Effector memory CD8-positive, alpha-beta T cell (primary cell): ENCODE results near the gene PARD3B.

Source experiments
- ATAC-seq: fragments of 150-1000 bp; cut with Tn5 transposase; replicated peaks from 2 replicates; pipeline ENCODE4 v1.10.0; 2021; ENCODE audit warnings: mild to moderate bottlenecking, moderate library complexity
- DNase-seq, 3 experiments: peaks; one replicate each; pipeline ENCODE4 v3.0.0; 2021
- H3K27ac Mint-ChIP-seq, 2 donors: one replicate each; pipeline ENCODE4 v1.8.0; 2022; ENCODE audit warnings: mild to moderate bottlenecking in 2 of 2, mixed read lengths in 2 of 2, moderate library complexity in 2 of 2
- H3K27me3 Mint-ChIP-seq, 2 donors: one replicate each; pipeline ENCODE4 v1.8.0; 2022; ENCODE audit warnings: mixed read lengths in 2 of 2
- H3K36me3 Mint-ChIP-seq: one replicate; pipeline ENCODE4 v1.8.0; 2022; ENCODE audit warnings: mild to moderate bottlenecking, moderate library complexity, mixed read lengths; ENCODE audit not compliant: insufficient read depth
- H3K4me1 Mint-ChIP-seq, 2 donors: one replicate each; pipeline ENCODE4 v1.8.0; 2022; ENCODE audit warnings: low read depth in 2 of 2, mixed read lengths in 2 of 2
- H3K4me3 Mint-ChIP-seq, 2 donors: one replicate each; pipeline ENCODE4 v1.8.0; 2022; ENCODE audit warnings: mild to moderate bottlenecking in 2 of 2, mixed read lengths in 2 of 2, moderate library complexity in 2 of 2
- H3K9me3 Mint-ChIP-seq, 2 donors: one replicate each; pipeline ENCODE4 v1.8.0; 2022; ENCODE audit warnings: mixed read lengths in 2 of 2

PARD3B gene

DNA sequence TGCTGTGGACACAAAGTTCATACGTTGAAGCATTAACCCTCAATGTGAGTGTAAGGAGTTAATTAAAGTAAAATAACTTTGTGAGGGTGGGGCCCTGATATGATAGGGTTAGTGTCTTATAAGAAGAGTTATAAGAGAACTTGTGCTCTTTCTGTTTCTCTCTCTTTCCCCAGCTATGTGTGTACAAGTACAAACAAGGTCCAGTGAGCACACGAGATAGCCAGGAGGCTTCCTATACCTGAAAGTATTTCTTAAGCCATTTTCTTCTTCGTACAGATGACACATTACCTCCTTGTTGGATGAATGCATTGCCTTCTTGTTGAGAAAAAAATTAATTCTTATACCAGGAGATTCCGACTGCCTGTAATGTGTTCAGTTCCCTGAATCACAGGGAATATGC, 301.2 kb downstream of the PARD3B start:
- Mint-ChIP-seq H3K36me3 (no peaks in the 10 kb centered on the region), H3K4me1 (peaks cover 0 to 4% of the 10 kb centered on the region in 2 donors), H3K4me3 (no peak overlapping the region), H3K27me3 (no peaks in the 10 kb centered on the region), H3K9me3 (no peaks in the 10 kb centered on the region), H3K27ac (no peak overlapping the region)
- DNase-seq (no peak), ATAC-seq (no peak)

DNA sequence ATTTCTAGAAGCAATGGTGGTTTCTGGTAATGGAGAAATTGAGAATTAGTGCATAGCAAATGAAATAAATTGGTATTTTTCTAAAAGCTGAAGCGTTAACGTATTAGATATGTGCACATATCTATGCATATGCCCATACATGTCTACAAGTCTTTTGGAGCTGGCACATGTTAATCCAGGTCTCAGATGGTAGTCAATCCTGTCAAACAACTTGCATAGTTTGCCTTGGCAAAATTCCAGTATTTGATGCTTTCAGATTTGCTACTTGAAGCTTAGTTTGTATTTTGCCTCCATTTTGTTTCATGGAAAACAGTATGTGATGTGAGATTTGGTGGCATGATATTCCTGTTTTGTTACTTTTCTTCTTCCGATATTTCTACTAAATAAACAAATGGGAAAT, 304.6 kb downstream of the PARD3B start:
- ATAC-seq, result no peak
- Mint-ChIP-seq H3K27me3 (no peaks in the 10 kb centered on the region), H3K27ac (no peak overlapping the region), H3K4me3 (no peak overlapping the region), H3K4me1 (no peaks in the 10 kb centered on the region), H3K36me3 (no peaks in the 10 kb centered on the region), H3K9me3 (no peaks in the 10 kb centered on the region)
- no peak for DNase-seq

DNA sequence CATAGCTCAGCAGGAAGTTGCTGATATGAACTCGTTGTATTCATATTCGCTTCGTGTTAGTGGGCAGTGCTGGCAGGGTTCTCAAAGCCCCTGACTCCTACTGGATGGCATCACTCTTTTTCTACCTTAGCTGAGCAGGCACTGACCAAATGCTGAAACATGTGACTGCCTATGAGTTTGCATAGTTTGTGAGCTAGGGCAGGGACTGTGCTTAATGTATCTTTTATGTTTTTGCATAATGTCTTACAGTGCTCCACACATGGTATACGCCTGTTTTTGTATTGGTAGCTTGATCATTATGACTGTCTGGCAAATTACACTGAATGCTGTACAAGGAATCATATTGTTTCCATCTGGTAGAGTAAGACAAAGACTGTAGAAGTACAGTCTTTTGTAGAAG, 305.3 kb downstream of the PARD3B start:
- Mint-ChIP-seq H3K27ac (no peak overlapping the region), H3K27me3 (no peaks in the 10 kb centered on the region), H3K4me3 (no peak overlapping the region), H3K9me3 (no peaks in the 10 kb centered on the region), H3K36me3 (no peaks in the 10 kb centered on the region), H3K4me1 (no peaks in the 10 kb centered on the region)
- ATAC-seq (no peak), DNase-seq (no peak)

DNA sequence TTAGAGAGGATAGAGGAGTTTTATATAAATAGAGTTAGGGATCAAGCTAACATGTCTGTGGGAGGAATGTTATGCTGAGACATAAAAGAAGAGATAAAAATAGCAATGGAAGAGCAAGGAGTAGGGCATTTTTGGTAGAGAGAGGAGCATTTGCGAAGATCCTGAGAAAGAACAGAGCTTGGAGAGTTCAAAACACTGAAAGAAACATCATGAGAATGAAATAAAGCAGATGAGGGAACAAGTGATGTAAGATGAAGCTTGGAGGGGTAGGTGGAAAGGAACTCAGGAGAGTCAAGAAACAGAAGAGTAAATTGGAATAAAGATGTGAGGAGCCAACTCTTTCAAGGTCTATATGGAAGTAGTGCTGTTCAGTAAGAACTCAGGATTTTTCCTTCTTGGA, 308.6 kb downstream of the PARD3B start:
- Mint-ChIP-seq H3K27me3 (no peaks in the 10 kb centered on the region), H3K9me3 (no peaks in the 10 kb centered on the region), H3K27ac (no peak overlapping the region), H3K4me3 (no peak overlapping the region), H3K4me1 (no peaks in the 10 kb centered on the region), H3K36me3 (no peaks in the 10 kb centered on the region)
- ATAC-seq, result no peak
- no peak for DNase-seq

DNA sequence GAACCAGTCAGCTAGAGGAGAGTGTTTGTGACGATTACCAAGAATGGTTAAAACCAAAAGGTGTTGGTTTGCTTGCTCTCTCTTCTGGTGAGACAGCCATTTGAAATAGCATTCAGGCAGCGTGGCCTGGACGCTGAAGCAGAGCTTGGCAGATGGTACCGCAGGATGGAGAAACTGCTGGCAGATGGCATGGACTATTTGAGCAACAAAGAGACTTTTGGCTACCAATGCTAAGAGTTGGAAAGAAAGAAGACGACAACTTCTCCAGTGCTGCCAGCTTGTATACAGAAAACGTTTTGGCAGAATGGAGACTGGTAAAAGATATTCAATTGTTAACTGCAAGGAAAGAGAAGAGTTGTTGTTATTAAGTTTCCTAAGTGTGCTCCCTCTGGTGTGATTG, 315.0 kb downstream of the PARD3B start:
- no peaks in the 10 kb centered on the region for H3K27me3 Mint-ChIP-seq
- no peak overlapping the region for H3K27ac Mint-ChIP-seq
- H3K4me1 Mint-ChIP-seq, result no peaks in the 10 kb centered on the region
- no peaks in the 10 kb centered on the region for H3K36me3 Mint-ChIP-seq
- no peaks in the 10 kb centered on the region for H3K9me3 Mint-ChIP-seq
- DNase-seq, result no peak
- H3K4me3 Mint-ChIP-seq, result no peak overlapping the region
- ATAC-seq, result no peak

DNA sequence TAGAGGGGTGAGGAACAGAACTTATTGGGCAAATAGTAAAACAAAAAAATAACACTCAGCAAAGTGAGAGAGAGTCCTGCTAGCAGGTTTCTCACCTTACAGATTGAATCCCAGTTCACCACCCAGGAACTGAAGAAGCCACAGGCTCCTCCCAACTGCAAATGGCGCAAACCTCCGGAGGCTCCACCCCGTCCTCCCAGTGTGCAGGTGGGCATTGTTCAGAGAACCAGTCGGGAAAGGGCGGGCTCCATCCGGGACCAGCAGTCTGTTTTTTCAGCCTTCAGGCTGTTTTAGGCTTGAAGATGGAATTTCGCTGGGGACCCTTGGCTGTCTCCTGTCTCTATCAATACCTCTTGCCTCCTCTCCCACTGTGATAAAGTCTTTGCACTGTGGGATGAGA, 317.5 kb downstream of the PARD3B start:
- no peaks in the 10 kb centered on the region for H3K4me1 Mint-ChIP-seq
- no peak for ATAC-seq
- DNase-seq, result no peak
- H3K9me3 Mint-ChIP-seq, result no peaks in the 10 kb centered on the region
- H3K4me3 Mint-ChIP-seq, result no peak overlapping the region
- H3K27ac Mint-ChIP-seq, result no peak overlapping the region
- no peaks in the 10 kb centered on the region for H3K36me3 Mint-ChIP-seq
- no peaks in the 10 kb centered on the region for H3K27me3 Mint-ChIP-seq

DNA sequence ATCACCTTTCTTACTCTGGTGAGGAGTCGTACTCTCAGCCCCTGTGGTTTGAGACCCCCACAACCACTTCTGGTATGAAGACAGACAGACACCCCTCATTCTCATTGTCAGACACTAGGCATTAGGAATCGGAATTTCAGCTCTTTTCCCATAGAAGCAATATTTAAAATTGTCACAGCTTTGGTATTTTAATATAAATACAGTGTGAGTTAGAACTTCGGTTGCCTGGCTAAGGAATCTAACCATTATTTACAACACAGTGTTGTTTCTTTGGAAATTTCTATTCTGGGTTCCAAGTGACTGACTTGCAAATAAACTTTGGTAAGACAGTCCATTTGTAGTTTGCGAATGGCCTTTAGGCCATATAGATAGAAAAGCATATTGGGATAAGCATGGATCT, 318.1 kb downstream of the PARD3B start:
- no peaks in the 10 kb centered on the region for H3K27me3 Mint-ChIP-seq
- H3K27ac Mint-ChIP-seq, result no peak overlapping the region
- H3K4me1 Mint-ChIP-seq, result no peaks in the 10 kb centered on the region
- H3K4me3 Mint-ChIP-seq, result no peak overlapping the region
- DNase-seq, result no peak
- no peak for ATAC-seq
- no peaks in the 10 kb centered on the region for H3K9me3 Mint-ChIP-seq
- no peaks in the 10 kb centered on the region for H3K36me3 Mint-ChIP-seq

DNA sequence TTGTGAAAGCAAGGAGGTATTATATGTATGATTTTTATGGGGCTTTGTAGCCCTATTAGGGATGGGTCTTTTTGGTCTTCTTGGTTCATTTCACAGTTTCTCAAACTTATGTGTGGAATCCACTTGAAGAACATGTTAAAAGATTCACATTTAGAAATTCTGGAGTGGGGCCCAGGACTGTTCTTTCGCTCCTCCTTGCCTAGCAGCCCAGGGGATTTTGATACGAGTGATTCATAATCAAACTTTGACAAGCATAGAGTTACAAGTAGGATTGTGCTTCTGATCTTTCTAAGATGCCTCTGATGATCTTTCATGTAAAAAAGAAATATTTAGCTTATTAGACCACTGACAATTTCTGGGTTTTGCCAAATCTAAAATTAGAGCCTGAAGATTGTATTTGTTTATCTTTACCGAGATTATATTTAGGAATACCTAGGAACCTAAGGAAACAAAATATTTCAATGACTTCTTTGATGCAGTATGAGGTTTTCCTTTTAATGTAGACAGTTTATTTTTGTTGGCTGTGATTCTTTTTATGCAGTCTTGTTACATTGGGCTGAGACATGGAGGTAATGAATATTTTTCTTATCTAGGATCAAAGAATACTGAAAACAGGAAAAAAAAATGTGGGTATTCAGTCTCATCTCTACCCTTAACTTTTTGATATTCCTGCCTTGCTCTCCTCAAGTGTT, 324.0 kb downstream of the PARD3B start:
- ATAC-seq (no peak), DNase-seq (no peak)
- H3K4me3 Mint-ChIP-seq, result no peak overlapping the region
- no peak overlapping the region for H3K27ac Mint-ChIP-seq
- H3K27me3 Mint-ChIP-seq, result no peaks in the 10 kb centered on the region
- no peaks in the 10 kb centered on the region for H3K9me3 Mint-ChIP-seq
- H3K36me3 Mint-ChIP-seq, result no peaks in the 10 kb centered on the region
- no peaks in the 10 kb centered on the region for H3K4me1 Mint-ChIP-seq

DNA sequence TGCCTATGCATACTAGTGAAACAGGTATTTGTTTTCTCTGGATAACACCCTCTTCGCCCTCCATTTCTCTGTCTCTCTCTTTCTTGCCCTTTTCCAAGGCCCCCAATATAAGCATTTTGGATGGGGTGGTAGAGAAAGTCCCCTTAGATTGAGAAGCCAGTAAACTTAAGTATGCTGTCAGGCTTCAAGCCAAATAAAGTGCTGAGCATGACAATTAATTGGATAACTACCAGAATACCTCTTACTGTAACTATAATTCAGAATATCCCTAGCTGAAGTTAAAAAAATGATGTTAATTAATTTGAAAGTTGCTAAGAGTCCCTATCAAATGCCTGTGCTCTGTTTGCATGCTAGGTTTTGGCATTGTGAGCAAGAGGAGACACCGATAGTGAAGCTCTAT, 324.8 kb downstream of the PARD3B start:
- Mint-ChIP-seq H3K36me3 (no peaks in the 10 kb centered on the region), H3K27me3 (no peaks in the 10 kb centered on the region), H3K4me3 (no peak overlapping the region), H3K9me3 (no peaks in the 10 kb centered on the region), H3K27ac (no peak overlapping the region), H3K4me1 (no peaks in the 10 kb centered on the region)
- ATAC-seq, result no peak
- no peak for DNase-seq

DNA sequence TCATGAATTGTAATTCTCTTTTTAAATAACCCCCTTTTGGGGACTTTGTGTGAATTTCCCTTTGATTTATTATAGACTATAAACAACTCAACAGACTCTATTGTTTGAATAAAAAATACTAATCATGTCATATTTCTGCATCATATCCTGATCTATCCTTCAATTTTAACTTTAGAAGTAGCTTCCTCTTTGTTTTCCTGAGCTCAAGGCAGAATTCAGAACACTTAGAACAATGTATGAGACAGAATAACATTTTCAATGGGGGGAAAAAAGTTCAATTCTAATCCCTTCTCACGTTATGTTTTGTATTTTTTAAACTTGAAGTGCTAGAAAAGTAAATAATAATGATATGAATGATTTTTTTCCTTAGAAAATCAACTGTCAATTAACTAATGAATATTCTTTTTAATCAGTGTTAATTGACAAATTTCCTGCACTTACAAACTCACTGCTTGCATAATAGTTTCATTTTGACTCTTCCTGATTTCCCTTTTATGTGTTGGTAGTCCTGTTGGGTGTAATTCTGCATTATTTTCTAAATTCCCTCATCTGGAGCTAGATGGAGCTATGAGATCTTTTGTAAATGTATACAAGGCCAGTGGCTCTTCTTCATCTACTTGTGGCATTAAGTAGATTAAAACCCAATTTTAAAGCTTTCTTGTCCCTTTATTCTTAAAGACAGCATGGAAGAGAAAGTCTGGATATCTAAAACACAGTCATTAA, 326.1 kb downstream of the PARD3B start:
- H3K4me3 Mint-ChIP-seq, result no peak overlapping the region
- no peaks in the 10 kb centered on the region for H3K27me3 Mint-ChIP-seq
- H3K27ac Mint-ChIP-seq, result no peak overlapping the region
- no peaks in the 10 kb centered on the region for H3K9me3 Mint-ChIP-seq
- no peaks in the 10 kb centered on the region for H3K4me1 Mint-ChIP-seq
- H3K36me3 Mint-ChIP-seq, result no peaks in the 10 kb centered on the region
- ATAC-seq (no peak), DNase-seq (no peak)

DNA sequence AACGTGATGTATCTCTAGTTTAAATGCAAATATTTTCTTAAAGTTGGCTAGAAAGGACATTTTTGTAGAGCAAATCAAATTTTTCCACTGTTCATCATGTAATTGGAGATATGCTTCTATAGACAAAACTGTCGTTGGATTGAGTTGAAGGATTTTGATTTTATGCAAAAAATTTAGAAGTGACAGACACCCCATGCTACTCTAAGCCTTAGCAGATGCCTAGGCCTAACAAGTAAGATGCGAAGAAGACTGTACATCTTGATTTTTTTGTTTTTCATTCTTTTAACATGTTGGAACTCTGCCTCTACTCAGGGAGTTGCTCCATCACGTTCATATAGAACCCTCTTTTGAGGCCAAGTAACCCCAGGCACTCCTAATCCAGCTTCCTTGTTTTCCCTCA, 331.0 kb downstream of the PARD3B start:
- Mint-ChIP-seq H3K36me3 (no peaks in the 10 kb centered on the region), H3K27ac (no peak overlapping the region), H3K27me3 (no peaks in the 10 kb centered on the region), H3K9me3 (no peaks in the 10 kb centered on the region), H3K4me1 (no peaks in the 10 kb centered on the region), H3K4me3 (no peak overlapping the region)
- no peak for DNase-seq
- ATAC-seq, result no peak

DNA sequence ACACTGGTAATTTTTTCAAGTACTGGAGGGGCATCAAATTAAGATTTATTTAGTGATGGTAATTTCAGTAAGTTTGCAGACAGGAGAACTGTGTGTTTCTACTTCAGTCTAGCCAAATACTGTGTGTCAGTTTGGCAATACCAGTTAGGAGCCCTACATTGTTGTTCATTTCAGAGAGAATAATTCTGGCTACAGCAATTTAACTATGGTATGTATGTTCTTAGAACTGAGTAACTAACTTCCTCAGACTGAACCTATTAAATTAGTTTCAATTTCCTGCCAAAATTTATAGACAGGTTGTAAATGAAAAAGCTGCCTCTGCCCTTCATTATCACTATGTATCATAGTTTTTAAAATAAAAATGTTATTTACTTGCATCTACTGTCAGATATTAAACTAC, 332.4 kb downstream of the PARD3B start:
- Mint-ChIP-seq H3K4me3 (no peak overlapping the region), H3K27ac (no peak overlapping the region), H3K27me3 (no peaks in the 10 kb centered on the region), H3K4me1 (no peaks in the 10 kb centered on the region), H3K36me3 (no peaks in the 10 kb centered on the region), H3K9me3 (no peaks in the 10 kb centered on the region)
- no peak for DNase-seq
- ATAC-seq, result no peak

DNA sequence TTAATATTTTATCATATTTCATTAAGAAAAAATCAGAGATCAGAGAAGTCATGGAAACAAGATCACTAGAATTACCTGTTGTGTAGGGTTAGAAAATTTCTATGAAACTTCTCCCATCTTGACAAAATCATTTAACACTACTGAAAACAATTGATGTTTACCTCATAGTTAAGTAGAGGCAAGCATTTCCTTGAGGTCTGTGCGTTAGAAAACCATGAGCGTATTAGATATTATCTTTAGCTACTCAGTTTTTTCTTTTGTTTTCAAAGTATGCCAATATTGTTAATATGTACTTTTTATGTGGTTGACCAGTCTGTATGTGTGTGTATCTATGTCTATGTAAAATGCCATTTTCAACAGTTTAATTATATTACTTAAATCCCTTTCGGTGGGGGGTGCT, 335.7 kb downstream of the PARD3B start:
- Mint-ChIP-seq H3K9me3 (no peaks in the 10 kb centered on the region), H3K4me3 (no peak overlapping the region), H3K36me3 (no peaks in the 10 kb centered on the region), H3K27me3 (no peaks in the 10 kb centered on the region), H3K27ac (peak overlapping the region in 1 of 2 donors; percentile 29), H3K4me1 (no peaks in the 10 kb centered on the region)
- no peak for ATAC-seq
- DNase-seq, result no peak

DNA sequence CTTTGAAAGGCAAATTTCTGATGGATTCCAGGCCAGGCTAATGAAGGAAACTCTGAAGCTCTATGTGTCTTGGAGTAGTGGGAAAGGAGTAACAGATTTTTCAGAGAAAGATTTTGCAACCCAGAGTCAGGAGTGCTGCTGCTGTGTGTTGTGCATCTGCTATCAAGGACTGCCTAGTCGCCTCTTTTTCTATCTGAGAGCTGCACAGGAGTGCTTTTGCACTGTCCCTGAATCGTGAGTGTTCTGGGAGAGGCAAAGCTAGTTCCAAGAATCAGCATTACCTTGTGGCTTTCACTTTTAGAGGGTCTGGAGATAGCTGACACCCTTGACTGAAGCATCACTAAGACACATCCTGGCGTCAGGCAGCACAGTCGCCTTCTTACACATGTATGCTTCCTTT, 336.4 kb downstream of the PARD3B start:
- H3K4me1 Mint-ChIP-seq, result no peaks in the 10 kb centered on the region
- H3K36me3 Mint-ChIP-seq, result no peaks in the 10 kb centered on the region
- H3K27me3 Mint-ChIP-seq, result no peaks in the 10 kb centered on the region
- no peak overlapping the region for H3K4me3 Mint-ChIP-seq
- peak overlapping the region in 1 of 2 donors; percentile 29 for H3K27ac Mint-ChIP-seq
- DNase-seq (no peak), ATAC-seq (no peak)
- H3K9me3 Mint-ChIP-seq, result no peaks in the 10 kb centered on the region
